Transverse colon (tissue), 4 donors: Measurements from ENCODE around the gene ZBTB7A. TPM values are rescaled to one million over a fixed set of nuclear protein-coding genes. Genes with fewer than 3 reads are reported as not detected.

ENCODE experiments used
- DNase-seq: peaks from one replicate; pipeline ENCODE4 v3.0.0-alpha.2; 2019
- H3K27ac ChIP-seq, 4 donors: fragments of 200-600 bp; sonication (generic); 2 replicates each; pipeline ENCODE4 v1.5.1; 2016 to 2018; ENCODE audit warnings: inconsistent platforms in 4 of 4
- H3K27me3 ChIP-seq: fragments of 200-600 bp; sonication (generic); 2 replicates; pipeline ENCODE4 v1.5.1; 2017; ENCODE audit warnings: inconsistent platforms
- H3K36me3 ChIP-seq, 4 donors: fragments of 200-600 bp; sonication (generic); 2 replicates each; pipeline ENCODE4 v1.5.1; 2017 to 2019; ENCODE audit warnings: inconsistent platforms in 4 of 4
- H3K4me1 ChIP-seq, 4 donors: fragments of 200-600 bp; sonication (generic); 2 replicates each; pipeline ENCODE4 v1.5.1; 2017 to 2020; ENCODE audit warnings: inconsistent platforms in 4 of 4
- H3K4me3 ChIP-seq, 4 donors: fragments of 200-600 bp; sonication (generic); 1 replicate in 1 of 4; 2 replicates in 3 of 4; pipeline versions ENCODE4 v1.5.1 to v1.6.1; 2017 to 2019; ENCODE audit warnings: inconsistent platforms in 4 of 4
- H3K9me3 ChIP-seq, 2 donors: fragments of 200-600 bp; sonication (generic); 2 replicates each; pipeline ENCODE4 v1.5.1; 2017 to 2019; ENCODE audit warnings: inconsistent platforms in 2 of 2
- EP300 ChIP-seq: sonication (generic); formaldehyde crosslinking; IDR thresholded peaks from one replicate; pipeline ENCODE4 v1.6.1; 2017; ENCODE audit warnings: antibody characterized with exemption, low read depth
- POLR2A ChIP-seq: fragments of 450-650 bp; IDR thresholded peaks from one replicate; pipeline ENCODE4 v1.6.1; 2016; ENCODE audit warnings: antibody characterized with exemption, mild to moderate bottlenecking, moderate library complexity
- POLR2AphosphoS5 ChIP-seq, 3 donors: sonication (generic); formaldehyde crosslinking; IDR thresholded peaks; one replicate each; pipeline ENCODE4 v1.6.1; 2016; ENCODE audit warnings: antibody characterized with exemption in 3 of 3
- WGBS, 2 donors: methylation state at CpG; one replicate each; pipeline ENCODE4 v1.1.5; 2018; ENCODE audit warnings: low coverage in 1 of 2; 5-methylcytosine and 5-hydroxymethylcytosine counted together
- in situ Hi-C, 4 donors: fragments of 200-750 bp; cut with MboI; loops; one replicate each; pipeline versions ENCODE4 v1.15.0 to v1.15.1; 2017; ENCODE audit warnings: low sequenced_read_pairs in 3 of 4, low pct_ligation_motif_present in 1 of 4, low pct_unique_long_range_greater_than_20kb in 1 of 4
- intact Hi-C: fragments of 100-400 bp; cut with DNase I; formaldehyde crosslinking; loops from one replicate; pipeline ENCODE4 v1.15.1; 2023; ENCODE audit warnings: low total_unique reads
- total RNA-seq, 4 donors: library from RNA; depleted of rRNA; stranded (reverse); fragments of >200 nt; gene quantifications; one replicate each; pipeline ENCODE4 v1.1.0, GENCODE V29; 2016
- TF ChIP-seq, protein P1 (sequence below), 5 experiments: fragments of 200-600 bp in 3 of 5; fragments of 450-650 bp in 2 of 5; sonication (generic) in 3 of 5; IDR thresholded peaks; 1 replicate in 2 of 5; 2 replicates in 3 of 5; pipeline ENCODE4 v1.5.1; 2016 to 2017; ENCODE audit warnings: antibody characterized with exemption in 5 of 5, inconsistent platforms in 3 of 5, mild to moderate bottlenecking in 2 of 5, moderate library complexity in 1 of 5

The ZBTB7A gene
- total RNA-seq, 4 donors from 2014 or later, result 101 to 224 (median 141) TPM

DNA sequence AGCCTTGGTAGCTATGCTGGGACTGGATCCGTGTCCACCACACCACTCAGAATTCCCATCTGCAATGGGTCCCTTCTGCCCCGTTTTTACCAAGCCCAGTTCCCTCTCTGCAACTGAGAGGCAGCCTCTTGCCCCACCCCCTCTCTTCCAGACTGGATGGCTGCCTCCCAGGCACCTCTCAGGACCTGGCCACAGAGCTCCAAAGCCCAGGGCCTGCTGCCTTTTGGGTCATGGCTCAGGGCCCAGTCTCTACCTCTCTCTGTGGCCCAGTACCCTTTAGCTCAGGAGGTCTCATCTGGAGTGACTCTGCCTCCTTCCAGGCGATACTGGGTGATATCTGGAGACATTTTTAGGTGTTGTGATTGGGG lies 10.3 kb upstream of the ZBTB7A start:
- no peak overlapping the region for H3K4me3 ChIP-seq
- no peaks in the 10 kb centered on the region for H3K9me3 ChIP-seq
- TF ChIP-seq EP300, result no peak
- TF ChIP-seq, protein P1, sequence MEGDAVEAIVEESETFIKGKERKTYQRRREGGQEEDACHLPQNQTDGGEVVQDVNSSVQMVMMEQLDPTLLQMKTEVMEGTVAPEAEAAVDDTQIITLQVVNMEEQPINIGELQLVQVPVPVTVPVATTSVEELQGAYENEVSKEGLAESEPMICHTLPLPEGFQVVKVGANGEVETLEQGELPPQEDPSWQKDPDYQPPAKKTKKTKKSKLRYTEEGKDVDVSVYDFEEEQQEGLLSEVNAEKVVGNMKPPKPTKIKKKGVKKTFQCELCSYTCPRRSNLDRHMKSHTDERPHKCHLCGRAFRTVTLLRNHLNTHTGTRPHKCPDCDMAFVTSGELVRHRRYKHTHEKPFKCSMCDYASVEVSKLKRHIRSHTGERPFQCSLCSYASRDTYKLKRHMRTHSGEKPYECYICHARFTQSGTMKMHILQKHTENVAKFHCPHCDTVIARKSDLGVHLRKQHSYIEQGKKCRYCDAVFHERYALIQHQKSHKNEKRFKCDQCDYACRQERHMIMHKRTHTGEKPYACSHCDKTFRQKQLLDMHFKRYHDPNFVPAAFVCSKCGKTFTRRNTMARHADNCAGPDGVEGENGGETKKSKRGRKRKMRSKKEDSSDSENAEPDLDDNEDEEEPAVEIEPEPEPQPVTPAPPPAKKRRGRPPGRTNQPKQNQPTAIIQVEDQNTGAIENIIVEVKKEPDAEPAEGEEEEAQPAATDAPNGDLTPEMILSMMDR (IDR thresholded peaks at IDR 0.05), result no peak
- TF ChIP-seq POLR2A, result no peak
- TF ChIP-seq POLR2AphosphoS5 (IDR thresholded peaks at IDR 0.05), result no peak
- no peaks in the 10 kb centered on the region for H3K27me3 ChIP-seq
- H3K27ac ChIP-seq, result peak overlapping the region; percentile 85 to 91 (median 86)
- H3K4me1 ChIP-seq, result peaks cover 10 to 26% (median 18%) of the 10 kb centered on the region in 4 donors
- WGBS, 2 donors, result 93% methylated on average over 3 of the region's 3 CpGs; no CpG with 5 or more reads in 1 of the 2 donors
- no peaks in the 10 kb centered on the region for H3K36me3 ChIP-seq
- intact Hi-C loops (no loop called here), in situ Hi-C loops (no loop called here)
- DNase-seq, result no peak

DNA sequence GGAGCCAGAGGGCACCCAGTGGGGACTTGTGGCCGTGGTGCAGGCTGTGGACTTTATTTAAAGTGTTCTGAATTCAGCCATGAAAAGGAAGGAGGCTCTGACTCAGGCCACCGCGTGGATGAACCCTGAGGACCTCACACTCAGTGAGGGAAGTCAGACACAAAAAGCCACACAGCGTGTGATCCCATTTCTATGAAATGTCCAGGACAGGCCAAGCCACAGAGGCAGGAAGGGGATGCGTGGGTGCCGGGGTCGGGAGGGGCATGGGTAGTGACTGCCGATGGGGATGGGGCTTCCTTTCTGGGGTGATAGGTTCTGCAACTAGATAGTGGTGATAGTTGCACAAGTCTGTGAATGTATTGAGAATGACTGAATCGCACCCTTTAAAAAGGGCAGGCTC lies 8.7 kb upstream of the ZBTB7A start:
- WGBS, 2 donors, result 73 to 85% methylated on average over 2 to 9 of the region's 9 CpGs
- no peak overlapping the region for H3K27ac ChIP-seq
- no peaks in the 10 kb centered on the region for H3K9me3 ChIP-seq
- no peak overlapping the region for H3K4me3 ChIP-seq
- H3K4me1 ChIP-seq, result peaks cover 10 to 26% (median 18%) of the 10 kb centered on the region in 4 donors
- no peaks in the 10 kb centered on the region for H3K36me3 ChIP-seq
- no peaks in the 10 kb centered on the region for H3K27me3 ChIP-seq
- intact Hi-C loops (no loop called here), in situ Hi-C loops (no loop called here)
- TF ChIP-seq POLR2A (no peak), EP300 (no peak), POLR2AphosphoS5 (IDR thresholded peaks at IDR 0.05) (no peak)
- TF ChIP-seq, protein P1 (IDR thresholded peaks at IDR 0.05), result no peak
- DNase-seq, result no peak

DNA sequence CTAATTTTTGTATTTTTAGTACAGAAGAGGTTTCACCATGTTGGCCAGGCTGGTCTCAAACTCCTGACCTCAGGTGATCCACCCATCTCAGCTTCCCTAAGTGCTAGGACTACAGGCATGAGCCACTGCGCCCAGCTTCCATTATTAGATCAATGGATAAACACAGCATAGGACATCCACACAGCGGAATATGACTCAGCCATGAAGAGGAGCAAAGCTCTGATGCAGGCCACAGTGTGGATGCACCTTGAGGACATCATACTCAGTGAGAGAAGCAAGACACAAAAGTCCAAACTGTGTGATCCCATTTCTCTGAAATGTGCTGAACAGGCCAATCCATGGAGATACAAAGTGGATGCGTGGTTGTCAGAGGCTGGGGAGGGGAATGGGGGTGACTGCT lies 4.9 kb upstream of the ZBTB7A start:
- H3K9me3 ChIP-seq, result no peaks in the 10 kb centered on the region
- DNase-seq, result no peak
- H3K4me3 ChIP-seq, result no peak overlapping the region
- H3K36me3 ChIP-seq, result no peaks in the 10 kb centered on the region
- H3K4me1 ChIP-seq, result peaks cover 7 to 15% (median 11%) of the 10 kb centered on the region in 4 donors
- 98 to 100% methylated on average over 1 to 3 of the region's 3 CpGs for WGBS, 2 donors
- in situ Hi-C loops, result no loop called here
- no peaks in the 10 kb centered on the region for H3K27me3 ChIP-seq
- intact Hi-C loops, result no loop called here
- no peak overlapping the region for H3K27ac ChIP-seq
- TF ChIP-seq POLR2A, result no peak
- no peak for TF ChIP-seq EP300
- no peak for TF ChIP-seq POLR2AphosphoS5 (IDR thresholded peaks at IDR 0.05)
- TF ChIP-seq, protein P1 (IDR thresholded peaks at IDR 0.05), result no peak

DNA sequence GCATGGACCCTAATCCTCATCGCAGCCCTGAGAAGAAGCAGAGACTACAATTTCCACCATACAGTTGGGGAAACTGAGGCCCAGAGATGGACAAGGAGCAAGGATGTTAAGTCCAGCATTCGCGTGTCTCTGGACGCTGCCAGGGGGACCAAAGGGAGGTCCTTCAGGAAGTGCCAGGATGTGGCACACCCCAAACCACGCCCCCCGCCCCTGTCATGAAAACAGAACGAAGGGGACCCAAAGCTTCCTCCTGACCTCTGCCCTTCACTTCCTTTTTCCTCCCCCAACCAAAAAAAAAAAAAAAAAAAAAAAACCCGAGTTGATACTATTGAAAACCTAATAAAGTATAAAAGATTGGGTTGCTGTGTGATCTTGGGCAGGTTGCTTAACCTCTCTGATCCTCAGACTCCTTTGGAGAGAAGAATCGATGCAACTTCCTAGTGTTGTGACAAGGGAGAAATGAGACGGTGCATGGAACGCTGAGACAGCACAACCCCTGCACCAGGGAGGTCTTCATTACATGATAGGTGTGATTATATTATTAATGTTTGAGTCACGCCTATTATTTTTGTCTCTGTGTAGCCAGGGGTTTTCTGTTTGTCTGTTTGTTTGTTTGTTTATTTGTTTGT lies 2.7 kb upstream of the ZBTB7A start:
- TF ChIP-seq EP300, result no peak
- no peak for TF ChIP-seq POLR2AphosphoS5 (IDR thresholded peaks at IDR 0.05)
- TF ChIP-seq, protein P1 (IDR thresholded peaks at IDR 0.05), result no peak
- no peak for TF ChIP-seq POLR2A
- H3K4me3 ChIP-seq, result no peak overlapping the region
- H3K4me1 ChIP-seq, result peaks cover 7 to 16% (median 12%) of the 10 kb centered on the region in 4 donors
- WGBS, 2 donors, result 48 to 59% methylated on average over 5 to 12 of the region's 12 CpGs
- H3K9me3 ChIP-seq, result no peaks in the 10 kb centered on the region
- no peaks in the 10 kb centered on the region for H3K27me3 ChIP-seq
- in situ Hi-C loops (no loop called here), intact Hi-C loops (loop anchor here (5.0 kb wide), 1 partner anchor 82 kb away; the partner anchor contains the start of gene EEF2)
- peak overlapping the region in 3 of 4 donors; percentile 100 for H3K27ac ChIP-seq
- DNase-seq, result peak; percentile 62
- H3K36me3 ChIP-seq, result no peaks in the 10 kb centered on the region
